CD14-positive monocyte (primary cell): Measurements from ENCODE around the gene DGKQ. TPM values are rescaled to one million over a fixed set of nuclear protein-coding genes. Genes with fewer than 3 reads are reported as not detected.

Source experiments
- DNase-seq, 3 donors: peaks; one replicate each; pipeline ENCODE4 v3.0.0-alpha.2; 2011 to 2022
- H2AFZ ChIP-seq: 2 replicates; pipeline ENCODE4 v1.6.0; 2012; ENCODE audit warnings: mild to moderate bottlenecking, low read depth, low read length, inconsistent platforms; ENCODE audit not compliant: insufficient read depth, poor library complexity, severe bottlenecking
- H3K27ac ChIP-seq, 2 donors: 1 replicate in 1 of 2; 2 replicates in 1 of 2; pipeline ENCODE4 v1.5.1; 2012 to 2013; ENCODE audit warnings: low read length in 2 of 2, control low read depth in 1 of 2, inconsistent platforms in 1 of 2, low read depth in 1 of 2, mild to moderate bottlenecking in 1 of 2
- H3K27me3 ChIP-seq, 2 donors: one replicate each; pipeline versions ENCODE4 v1.6.0 to v1.6.1; 2011 to 2013; ENCODE audit warnings: low read length in 2 of 2; ENCODE audit not compliant: control insufficient read depth in 2 of 2, insufficient read depth in 2 of 2
- H3K36me3 ChIP-seq, 2 donors: replicated peaks in 1 of 2; 1 replicate in 1 of 2; 2 replicates in 1 of 2; pipeline versions ENCODE4 v1.5.1 to v1.6.1; 2012 to 2013; ENCODE audit warnings: low read length in 2 of 2, control low read depth in 1 of 2, inconsistent platforms in 1 of 2, mild to moderate bottlenecking in 1 of 2; ENCODE audit not compliant: insufficient read depth in 2 of 2, control insufficient read depth in 1 of 2
- H3K4me1 ChIP-seq, 2 donors: 1 replicate in 1 of 2; 2 replicates in 1 of 2; pipeline versions ENCODE4 v1.5.1 to v1.6.1; 2012 to 2013; ENCODE audit warnings: low read length in 2 of 2, control low read depth in 1 of 2, inconsistent platforms in 1 of 2, mild to moderate bottlenecking in 1 of 2, moderate library complexity in 1 of 2; ENCODE audit not compliant: insufficient read depth in 2 of 2, control insufficient read depth in 1 of 2
- H3K4me2 ChIP-seq: replicated peaks from 2 replicates; pipeline ENCODE3; 2012; ENCODE audit warnings: low read length, moderate library complexity, mild to moderate bottlenecking; ENCODE audit not compliant: poor library complexity, severe bottlenecking; ENCODE audit errors: extremely low read depth
- H3K4me3 ChIP-seq, 3 experiments: fragments of 200-600 bp in 1 of 3; sonication (generic) in 1 of 3; replicated peaks in 1 of 3; 1 replicate in 2 of 3; 2 replicates in 1 of 3; pipeline ENCODE4 v1.5.1; 2011 to 2013; ENCODE audit warnings: low read length in 3 of 3, mild to moderate bottlenecking in 3 of 3, control low read depth in 2 of 3, low read depth in 2 of 3, inconsistent platforms in 1 of 3, moderate library complexity in 1 of 3
- H3K79me2 ChIP-seq: 2 replicates; pipeline ENCODE4 v1.6.0; 2012; ENCODE audit warnings: mild to moderate bottlenecking, control low read depth, inconsistent platforms, low read length, moderate library complexity; ENCODE audit not compliant: insufficient read depth
- H3K9ac ChIP-seq: 2 replicates; pipeline ENCODE4 v1.6.0; 2017; ENCODE audit warnings: low read length, mild to moderate bottlenecking; ENCODE audit not compliant: insufficient read depth, poor library complexity, severe bottlenecking
- H3K9me3 ChIP-seq, 2 donors: replicated peaks in 1 of 2; 1 replicate in 1 of 2; 2 replicates in 1 of 2; pipeline versions ENCODE4 v1.5.1 to v1.6.1; 2012 to 2013; ENCODE audit warnings: low read length in 2 of 2, control low read depth in 1 of 2; ENCODE audit not compliant: control insufficient read depth in 1 of 2, insufficient read depth in 1 of 2
- H4K20me1 ChIP-seq: 2 replicates; pipeline ENCODE4 v1.6.0; 2012; ENCODE audit warnings: mild to moderate bottlenecking, low read length, control low read depth, moderate library complexity; ENCODE audit not compliant: insufficient read depth
- H3K27ac Mint-ChIP-seq, 7 donors: one replicate each; pipeline ENCODE4 v1.8.0; 2020; ENCODE audit warnings: mild to moderate bottlenecking in 7 of 7, mixed read lengths in 7 of 7, moderate library complexity in 6 of 7, inconsistent platforms in 2 of 7
- H3K27me3 Mint-ChIP-seq, 3 donors: one replicate each; pipeline ENCODE4 v1.8.0; 2021 to 2022; ENCODE audit warnings: low read depth in 3 of 3, mild to moderate bottlenecking in 3 of 3, mixed read lengths in 3 of 3, moderate library complexity in 3 of 3, inconsistent platforms in 1 of 3
- H3K36me3 Mint-ChIP-seq, 2 donors: one replicate each; pipeline ENCODE4 v1.8.0; 2020; ENCODE audit warnings: mixed read lengths in 2 of 2, inconsistent platforms in 1 of 2, mild to moderate bottlenecking in 1 of 2
- H3K4me1 Mint-ChIP-seq: one replicate; pipeline ENCODE4 v1.8.0; 2020; ENCODE audit warnings: mild to moderate bottlenecking, mixed read lengths
- H3K4me3 Mint-ChIP-seq, 2 donors: one replicate each; pipeline ENCODE4 v1.8.0; 2020; ENCODE audit warnings: mild to moderate bottlenecking in 2 of 2, mixed read lengths in 2 of 2, moderate library complexity in 1 of 2
- H3K9me3 Mint-ChIP-seq, 7 donors: one replicate each; pipeline ENCODE4 v1.8.0; 2020 to 2022; ENCODE audit warnings: mixed read lengths in 7 of 7, mild to moderate bottlenecking in 6 of 7, moderate library complexity in 6 of 7, inconsistent platforms in 2 of 7
- CTCF ChIP-seq: fragments of 200-600 bp; IDR thresholded peaks from one replicate; pipeline ENCODE4 v1.8.0; 2022; ENCODE audit warnings: antibody characterized with exemption, mild to moderate bottlenecking
- WGBS: methylation state at CpG from one replicate; pipeline ENCODE4 v1.1.5; 2013; ENCODE audit warnings: missing lambda C conversion rate; ENCODE audit not compliant: insufficient coverage; 5-methylcytosine and 5-hydroxymethylcytosine counted together
- intact Hi-C, 2 donors: fragments of 100-400 bp; cut with micrococcal nuclease; formaldehyde crosslinking; loops; one replicate each; pipeline versions ENCODE4 v1.15.0 to v1.15.1; 2023
- polyA plus RNA-seq, 3 donors: library from polyadenylated mRNA; depleted of rRNA in 1 of 3; unstranded in 2 of 3; stranded (reverse) in 1 of 3; fragments of 300-500 nt in 2 of 3; fragments of >200 nt in 1 of 3; fragmentation: Illumina TruSeq in 2 of 3; gene quantifications; 1 replicate in 2 of 3; 2 replicates in 1 of 3; pipeline ENCODE4 v1.2.3, GENCODE V29; 2012 to 2021

Gene DGKQ
- polyA plus RNA-seq, 3 donors = 0.58 to 23.1 (median 2.4) TPM

GRCh38 chr4:961351-962230 lies 11.8 kb downstream of the DGKQ start:
- no peak for TF ChIP-seq CTCF
- Mint-ChIP-seq H3K36me3 (peaks cover 31 to 54% of the 10 kb centered on the region in 2 donors), H3K27me3 (no peaks in the 10 kb centered on the region), H3K4me3 (no peak overlapping the region), H3K9me3 (no peaks in the 10 kb centered on the region), H3K27ac (no peak overlapping the region), H3K4me1 (no peaks in the 10 kb centered on the region)
- intact Hi-C loops = no loop called here
- H2AFZ ChIP-seq = no peak overlapping the region
- 98% methylated on average over 42 of the region's 52 CpGs for WGBS
- no peaks in the 10 kb centered on the region for H3K27me3 ChIP-seq
- H4K20me1 ChIP-seq = peaks cover 22% of the 10 kb centered on the region
- H3K36me3 ChIP-seq = peaks cover 34 to 92% of the 10 kb centered on the region in 2 donors
- no peaks in the 10 kb centered on the region for H3K4me1 ChIP-seq
- no peak for DNase-seq
- no peak overlapping the region for H3K4me3 ChIP-seq
- H3K9ac ChIP-seq = no peak overlapping the region
- H3K4me2 ChIP-seq = no peak overlapping the region
- no peak overlapping the region for H3K27ac ChIP-seq
- H3K79me2 ChIP-seq = no peaks in the 10 kb centered on the region
- no peaks in the 10 kb centered on the region for H3K9me3 ChIP-seq

GRCh38 chr4:960636-961350 lies 12.6 kb downstream of the DGKQ start:
- no peak overlapping the region for H3K27ac Mint-ChIP-seq
- no peak overlapping the region for H3K9ac ChIP-seq
- no peak for DNase-seq
- H3K9me3 Mint-ChIP-seq = no peaks in the 10 kb centered on the region
- no peak overlapping the region for H3K4me3 ChIP-seq
- H3K4me3 Mint-ChIP-seq = no peak overlapping the region
- H3K4me1 Mint-ChIP-seq = no peaks in the 10 kb centered on the region
- TF ChIP-seq CTCF = no peak
- no peaks in the 10 kb centered on the region for H3K4me1 ChIP-seq
- peaks cover 30 to 92% of the 10 kb centered on the region in 2 donors for H3K36me3 ChIP-seq
- H3K79me2 ChIP-seq = no peaks in the 10 kb centered on the region
- 96% methylated on average over 35 of the region's 35 CpGs for WGBS
- peaks cover 22% of the 10 kb centered on the region for H4K20me1 ChIP-seq
- no peaks in the 10 kb centered on the region for H3K9me3 ChIP-seq
- H2AFZ ChIP-seq = no peak overlapping the region
- intact Hi-C loops = no loop called here
- H3K27ac ChIP-seq = no peak overlapping the region
- H3K27me3 Mint-ChIP-seq = no peaks in the 10 kb centered on the region
- peaks cover 28 to 59% of the 10 kb centered on the region in 2 donors for H3K36me3 Mint-ChIP-seq
- H3K27me3 ChIP-seq = no peaks in the 10 kb centered on the region
- H3K4me2 ChIP-seq = no peak overlapping the region
